ENCODE measurements around the gene HAP1. TPM values are rescaled to one million over a fixed set of nuclear protein-coding genes. Genes with fewer than 3 reads are reported as not detected.
"Not testable (repeated sequence)": the region's sequence is repeated elsewhere in the genome, so short reads cannot be mapped to it uniquely, and the experiment has no call there.

Gene HAP1
- total RNA-seq, 1 donor from 2014 or later = 0.45 TPM

DNA sequence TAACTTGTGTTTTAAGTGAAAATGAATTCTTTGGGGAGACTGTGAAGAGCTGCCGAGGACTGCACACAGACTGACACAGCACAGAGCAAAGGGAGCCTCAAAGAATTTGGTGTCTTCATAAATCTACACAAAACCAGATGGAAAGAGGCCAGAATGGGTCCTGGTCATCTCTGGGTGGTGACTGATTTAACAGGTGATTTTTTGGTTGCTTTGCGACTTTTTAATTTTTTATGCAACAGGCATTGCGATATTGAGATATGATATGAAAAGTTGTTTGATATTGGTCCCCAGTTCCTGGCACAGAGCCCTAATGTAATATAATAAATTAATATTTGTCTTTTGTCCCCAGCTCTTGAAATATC, 58.4 kb downstream of the HAP1 start:
- Mint-ChIP-seq H3K27me3 (ENCODE audit: low read depth) (no peaks in the 10 kb centered on the region), H3K27ac (peak overlapping the region; percentile 15), H3K4me1 (peaks cover 19% of the 10 kb centered on the region), H3K4me3 (no peak overlapping the region), H3K36me3 (no peaks in the 10 kb centered on the region), H3K9me3 (peaks cover 6% of the 10 kb centered on the region)
- no peak for DNase-seq (ENCODE audit: low spot score in 2 of 2, unreplicated experiment in 2 of 2)
- TF ChIP-seq, protein P1, sequence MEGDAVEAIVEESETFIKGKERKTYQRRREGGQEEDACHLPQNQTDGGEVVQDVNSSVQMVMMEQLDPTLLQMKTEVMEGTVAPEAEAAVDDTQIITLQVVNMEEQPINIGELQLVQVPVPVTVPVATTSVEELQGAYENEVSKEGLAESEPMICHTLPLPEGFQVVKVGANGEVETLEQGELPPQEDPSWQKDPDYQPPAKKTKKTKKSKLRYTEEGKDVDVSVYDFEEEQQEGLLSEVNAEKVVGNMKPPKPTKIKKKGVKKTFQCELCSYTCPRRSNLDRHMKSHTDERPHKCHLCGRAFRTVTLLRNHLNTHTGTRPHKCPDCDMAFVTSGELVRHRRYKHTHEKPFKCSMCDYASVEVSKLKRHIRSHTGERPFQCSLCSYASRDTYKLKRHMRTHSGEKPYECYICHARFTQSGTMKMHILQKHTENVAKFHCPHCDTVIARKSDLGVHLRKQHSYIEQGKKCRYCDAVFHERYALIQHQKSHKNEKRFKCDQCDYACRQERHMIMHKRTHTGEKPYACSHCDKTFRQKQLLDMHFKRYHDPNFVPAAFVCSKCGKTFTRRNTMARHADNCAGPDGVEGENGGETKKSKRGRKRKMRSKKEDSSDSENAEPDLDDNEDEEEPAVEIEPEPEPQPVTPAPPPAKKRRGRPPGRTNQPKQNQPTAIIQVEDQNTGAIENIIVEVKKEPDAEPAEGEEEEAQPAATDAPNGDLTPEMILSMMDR (IDR thresholded peaks at IDR 0.05; ENCODE audit: unreplicated experiment) = no peak

DNA sequence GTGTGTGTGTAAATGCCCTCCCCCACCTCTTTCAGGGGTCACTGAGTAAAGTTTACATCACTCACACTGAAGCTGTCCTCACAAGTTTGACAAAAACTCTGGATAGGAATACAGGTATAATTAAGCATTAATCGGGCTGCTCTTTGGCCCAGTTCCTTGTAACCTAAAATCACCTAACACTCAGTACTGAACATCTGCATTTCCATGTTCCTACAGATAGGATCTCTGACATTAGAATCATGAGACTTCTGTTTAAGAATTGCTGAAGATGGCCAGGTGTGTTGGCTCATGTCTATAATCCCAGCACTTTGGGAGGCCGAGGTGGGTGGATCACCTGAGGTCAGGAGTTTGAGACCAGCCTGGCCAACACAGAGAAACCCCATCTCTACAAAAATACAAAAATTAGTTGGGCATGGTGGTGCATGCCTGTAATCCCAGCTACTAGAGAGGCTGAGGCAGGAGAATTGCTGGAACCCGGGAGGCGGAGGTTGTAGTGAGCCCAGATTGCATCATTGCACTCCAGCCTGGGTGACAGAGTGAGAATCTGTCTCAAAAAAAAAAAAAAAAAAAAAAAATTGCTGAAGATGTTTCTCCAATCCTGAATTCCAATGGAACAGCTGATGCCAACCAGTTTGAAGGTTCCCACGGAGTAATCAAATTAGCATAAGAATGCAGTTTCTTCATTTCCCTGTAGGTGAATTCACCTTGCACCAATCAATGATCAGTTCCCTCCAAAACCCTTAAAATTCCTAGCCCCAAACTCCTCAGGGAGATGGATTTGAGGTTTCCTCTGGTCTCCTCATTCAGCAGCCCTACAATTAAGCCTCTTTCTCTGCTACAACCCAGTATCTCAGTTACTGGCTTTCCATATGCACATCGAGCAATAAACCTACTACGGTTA, 59.0 kb downstream of the HAP1 start:
- not testable (repeated sequence) for H3K27me3 Mint-ChIP-seq (ENCODE audit: low read depth); DNase-seq (ENCODE audit: low spot score in 2 of 2, unreplicated experiment in 2 of 2); H3K4me3 Mint-ChIP-seq; H3K9me3 Mint-ChIP-seq; H3K36me3 Mint-ChIP-seq
- Mint-ChIP-seq H3K27ac (peak overlapping the region; percentile 15), H3K4me1 (peaks cover 19% of the 10 kb centered on the region)

Other genes starting within 250 kb of the HAP1 start
- gene KRT36, start 244.7 kb downstream of the HAP1 start, total RNA-seq = not detected in 3 replicates
- gene KRT13, start 229.0 kb downstream of the HAP1 start, total RNA-seq = 5.3 to 7.0 TPM (median 6.3 TPM) in 3 replicates
- gene KRT15, start 215.8 kb downstream of the HAP1 start, total RNA-seq = 8.5 to 10.2 TPM (median 8.7 TPM) in 3 replicates
- gene KRT19, start 206.3 kb downstream of the HAP1 start, total RNA-seq = 366 to 377 TPM (median 368 TPM) in 3 replicates
- not detected in 3 replicates for gene KRT9, start 162.6 kb downstream of the HAP1 start, total RNA-seq
- gene KRT14, start 147.7 kb downstream of the HAP1 start, total RNA-seq = 0.45 TPM in 1 of 3 replicates, not detected in the others
- 0.40 to 0.79 TPM (median 0.40 TPM) in 3 replicates for gene KRT16, start 121.9 kb downstream of the HAP1 start, total RNA-seq
- 221 to 238 TPM (median 232 TPM) in 3 replicates for gene KRT17, start 110.1 kb downstream of the HAP1 start, total RNA-seq
- gene EIF1, start 45.8 kb downstream of the HAP1 start, total RNA-seq = 600 to 610 TPM (median 606 TPM) in 3 replicates
- not detected in 3 replicates for gene GAST, start 22.3 kb downstream of the HAP1 start, total RNA-seq
- gene JUP, start 52.1 kb upstream of the HAP1 start, total RNA-seq = 202 to 207 TPM (median 205 TPM) in 3 replicates
- gene P3H4, start 77.3 kb upstream of the HAP1 start, total RNA-seq = 61.0 to 62.0 TPM (median 62.0 TPM) in 3 replicates
- gene FKBP10, start 78.4 kb upstream of the HAP1 start, total RNA-seq = 369 to 401 TPM (median 371 TPM) in 3 replicates
- gene NT5C3B, start 101.6 kb upstream of the HAP1 start, total RNA-seq = 68.5 to 75.5 TPM (median 69.6 TPM) in 3 replicates
- 0.16 to 0.27 TPM in 2 of 3 replicates, not detected in the other for gene KLHL10, start 103.2 kb upstream of the HAP1 start, total RNA-seq
- gene KLHL11, start 130.8 kb upstream of the HAP1 start, total RNA-seq = 21.4 to 22.1 TPM (median 21.9 TPM) in 3 replicates
- 126 to 133 TPM (median 130 TPM) in 3 replicates for gene ACLY, start 184.3 kb upstream of the HAP1 start, total RNA-seq
- gene ODAD4, start 196.0 kb upstream of the HAP1 start, total RNA-seq = 1.3 to 2.1 TPM (median 1.7 TPM) in 3 replicates
- gene CNP, start 232.2 kb upstream of the HAP1 start, total RNA-seq = 67.6 to 70.2 TPM (median 68.1 TPM) in 3 replicates